ENCODE measurements around the gene MACROD1.

DNA sequence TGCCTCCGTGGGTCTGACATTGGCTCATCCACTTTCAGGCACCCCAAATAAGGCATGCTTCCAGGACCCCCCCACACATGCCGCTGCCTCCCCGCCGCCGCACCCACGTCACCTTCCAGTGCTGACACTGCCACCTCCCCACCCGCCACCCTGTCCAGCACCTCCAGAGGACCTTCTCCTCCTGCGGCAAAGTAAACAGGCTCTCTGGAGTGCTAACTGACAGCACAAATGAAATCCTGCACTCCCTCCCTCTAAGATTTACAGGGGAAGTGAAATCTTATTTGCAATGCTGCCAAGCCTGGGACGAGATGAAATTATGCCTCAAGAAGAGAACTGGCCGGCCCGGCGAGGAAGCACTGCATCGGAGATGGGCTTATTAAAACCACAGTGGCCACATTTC lies 35.3 kb downstream of the MACROD1 start:
- TF ChIP-seq GATA3 (IDR thresholded peaks at IDR 0.05; ENCODE audit: low read depth, low read length): no peak
- TF ChIP-seq GATA2 (IDR thresholded peaks at IDR 0.05; ENCODE audit: low read depth, low read length): no peak
